HG03457 (cell line): Measurements from ENCODE around the gene EIF5A.

Experiments
- ATAC-seq: cut with Tn5 transposase; IDR thresholded peaks from one replicate; pipeline ENCODE4 v1.9.1; 2021; ENCODE audit warnings: moderate number of reproducible peaks; ENCODE audit not compliant: unreplicated experiment

Gene EIF5A

GRCh38 chr17:7284911-7285310, 22.5 kb upstream of the EIF5A start:
- no peak for ATAC-seq

DNA sequence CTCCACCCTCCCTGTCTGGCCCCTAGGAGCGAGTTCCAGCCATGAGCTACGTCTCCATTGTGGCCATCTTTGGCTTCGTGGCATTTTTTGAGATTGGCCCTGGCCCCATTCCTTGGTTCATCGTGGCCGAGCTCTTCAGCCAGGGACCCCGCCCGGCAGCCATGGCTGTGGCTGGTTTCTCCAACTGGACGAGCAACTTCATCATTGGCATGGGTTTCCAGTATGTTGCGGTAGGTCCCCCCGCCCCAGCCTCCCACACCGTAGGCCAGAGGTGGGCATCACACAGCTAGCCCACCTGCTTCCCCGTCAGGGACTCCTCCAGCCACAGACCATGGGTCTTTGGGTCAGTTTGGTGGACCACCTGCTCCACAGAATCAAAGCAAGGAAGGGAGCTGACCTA, 21.7 kb upstream of the EIF5A start:
- no peak for ATAC-seq

GRCh38 chr17:7289256-7290032, 18.0 kb upstream of the EIF5A start:
- no peak for ATAC-seq

DNA sequence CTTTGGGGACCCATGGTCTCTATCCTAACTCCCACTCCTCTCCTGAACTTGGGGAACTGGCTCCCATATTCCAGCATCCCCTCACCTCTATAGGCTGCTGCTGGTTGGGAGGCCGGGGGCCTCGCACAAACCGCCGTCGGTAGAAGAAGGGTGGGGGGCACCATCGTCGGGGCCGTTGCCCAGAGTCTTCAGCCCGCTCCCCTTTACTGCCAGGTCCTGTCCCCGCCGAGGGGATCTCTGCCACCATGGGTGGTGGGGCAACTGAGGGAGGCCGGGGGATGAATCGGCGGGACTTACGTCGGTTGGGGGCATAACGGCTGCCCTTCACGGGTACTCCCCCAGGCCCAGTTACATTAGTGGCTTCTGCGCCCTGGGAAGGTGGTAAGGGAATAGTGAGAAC, 17.3 kb upstream of the EIF5A start:
- ATAC-seq, result no peak

DNA sequence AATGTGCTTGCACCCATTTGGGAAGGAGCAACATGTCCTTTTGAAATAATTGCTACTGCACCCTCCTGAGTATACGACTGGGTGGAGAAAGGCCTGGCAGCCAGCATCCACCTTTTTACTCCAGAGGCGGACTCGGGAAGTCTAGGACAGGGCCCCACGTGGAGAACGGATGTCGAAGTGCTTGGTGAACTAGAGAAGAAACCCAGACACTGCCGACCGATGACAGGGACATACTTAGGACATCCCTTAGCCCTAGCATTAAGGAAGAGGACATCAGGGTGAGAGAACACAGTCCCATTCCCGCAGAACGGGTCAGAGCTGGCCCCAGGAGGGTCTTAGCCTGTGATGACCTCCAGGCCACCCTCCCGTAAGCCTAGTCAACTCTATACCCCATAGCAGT, 16.7 kb upstream of the EIF5A start:
- ATAC-seq, result no peak

DNA sequence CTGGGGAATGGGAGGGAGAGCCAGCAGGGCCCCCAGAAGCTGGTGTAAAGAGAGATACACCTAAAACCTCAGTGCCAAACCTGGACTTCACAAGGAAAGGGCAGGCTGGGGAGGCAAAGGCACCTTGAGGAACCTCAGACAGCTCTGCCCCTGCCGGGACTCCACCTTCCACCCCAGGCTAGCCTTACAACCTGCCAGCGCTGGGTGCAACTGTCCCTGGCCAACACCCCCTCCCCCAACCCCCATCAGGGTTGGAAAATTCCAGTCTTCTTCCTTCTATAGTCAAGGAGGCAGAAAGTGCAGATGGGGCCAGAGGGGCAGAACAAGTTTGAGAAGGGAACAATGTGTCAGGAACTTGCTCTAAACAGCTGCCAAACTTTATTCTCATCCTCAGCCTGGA, 15.2 kb upstream of the EIF5A start:
- no peak for ATAC-seq

DNA sequence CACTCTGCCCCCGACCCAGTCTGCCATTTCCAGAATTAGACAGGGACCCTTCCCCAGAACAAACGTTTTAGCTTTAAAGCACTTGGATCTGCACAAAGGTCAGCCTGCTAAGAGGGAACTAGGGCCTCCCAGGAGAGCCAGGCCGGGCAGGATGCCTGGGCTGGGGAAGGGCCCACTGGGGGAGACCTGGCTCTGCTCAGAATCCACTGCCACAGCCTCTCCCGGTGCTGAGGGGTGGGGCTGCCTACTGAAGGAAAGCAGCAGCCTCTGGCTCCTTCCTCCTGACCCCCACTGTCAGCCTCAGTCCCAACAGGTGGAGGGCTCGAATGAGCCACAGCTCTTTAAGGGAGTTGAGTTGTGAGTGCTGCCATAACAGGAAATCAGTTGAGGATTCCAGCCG, 14.7 kb upstream of the EIF5A start:
- no peak for ATAC-seq

GRCh38 chr17:7293159-7293558, 14.3 kb upstream of the EIF5A start:
- no peak for ATAC-seq

- no peak for ATAC-seq
These were observed 13.4 kb upstream of the EIF5A start for GRCh38 chr17:7293816-7294613.

DNA sequence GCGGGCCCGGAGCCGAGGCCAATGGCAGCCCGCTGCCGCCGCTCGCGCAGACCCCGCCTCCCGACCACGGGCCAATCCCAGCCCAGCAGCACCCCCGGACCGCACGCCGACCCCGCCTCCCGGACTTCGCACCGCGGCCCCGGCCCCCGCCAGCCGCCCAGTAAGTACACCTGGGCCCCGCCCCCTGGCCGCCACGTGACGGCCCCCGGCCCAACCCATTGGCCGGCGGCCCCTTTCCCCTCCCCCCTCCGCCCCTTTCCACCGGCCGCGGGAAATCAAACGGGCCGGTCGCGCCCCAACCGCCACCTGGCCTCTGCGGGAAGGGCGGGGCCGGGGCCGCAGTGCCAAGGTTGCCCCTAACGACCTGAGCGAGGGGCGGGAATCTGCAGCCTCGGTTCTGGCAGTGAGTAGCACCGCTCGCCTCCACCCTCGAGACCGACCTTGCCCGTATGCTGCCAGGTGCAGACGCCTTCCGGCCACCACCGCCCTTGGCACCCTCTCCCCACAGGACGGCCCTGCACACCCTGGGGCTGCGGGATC, 12.7 kb upstream of the EIF5A start, which contains the start of gene YBX2:
Gene YBX2 (minus strand): TSS at position 26 of the 540 bp plus-strand sequence. CDS start 139 bp downstream, outside the sequence.
- ATAC-seq, result no peak

- no peak for ATAC-seq
These were observed 11.9 kb upstream of the EIF5A start for GRCh38 chr17:7295230-7296180.

- no peak for ATAC-seq
These were observed 11.1 kb upstream of the EIF5A start for GRCh38 chr17:7296189-7296861.

DNA sequence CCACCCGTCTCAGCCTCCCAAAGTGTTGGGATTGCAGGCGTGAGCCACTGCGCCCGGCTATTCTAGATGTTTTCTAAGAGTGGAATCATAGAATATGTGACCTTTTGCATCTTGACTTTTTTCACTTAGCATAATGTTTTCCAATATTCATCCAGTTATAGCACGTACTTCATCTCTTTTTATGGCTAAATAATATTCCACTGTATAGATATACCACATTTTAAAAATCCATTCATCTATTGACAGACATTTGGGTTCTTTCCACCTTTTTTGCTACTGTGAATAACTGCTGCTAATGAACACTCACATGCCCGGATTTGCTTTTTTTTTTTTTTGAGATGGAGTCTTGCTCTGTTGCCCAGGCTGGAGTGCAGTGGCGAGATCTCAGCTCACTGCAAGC, 3.2 kb upstream of the EIF5A start:
- ATAC-seq, result no peak

DNA sequence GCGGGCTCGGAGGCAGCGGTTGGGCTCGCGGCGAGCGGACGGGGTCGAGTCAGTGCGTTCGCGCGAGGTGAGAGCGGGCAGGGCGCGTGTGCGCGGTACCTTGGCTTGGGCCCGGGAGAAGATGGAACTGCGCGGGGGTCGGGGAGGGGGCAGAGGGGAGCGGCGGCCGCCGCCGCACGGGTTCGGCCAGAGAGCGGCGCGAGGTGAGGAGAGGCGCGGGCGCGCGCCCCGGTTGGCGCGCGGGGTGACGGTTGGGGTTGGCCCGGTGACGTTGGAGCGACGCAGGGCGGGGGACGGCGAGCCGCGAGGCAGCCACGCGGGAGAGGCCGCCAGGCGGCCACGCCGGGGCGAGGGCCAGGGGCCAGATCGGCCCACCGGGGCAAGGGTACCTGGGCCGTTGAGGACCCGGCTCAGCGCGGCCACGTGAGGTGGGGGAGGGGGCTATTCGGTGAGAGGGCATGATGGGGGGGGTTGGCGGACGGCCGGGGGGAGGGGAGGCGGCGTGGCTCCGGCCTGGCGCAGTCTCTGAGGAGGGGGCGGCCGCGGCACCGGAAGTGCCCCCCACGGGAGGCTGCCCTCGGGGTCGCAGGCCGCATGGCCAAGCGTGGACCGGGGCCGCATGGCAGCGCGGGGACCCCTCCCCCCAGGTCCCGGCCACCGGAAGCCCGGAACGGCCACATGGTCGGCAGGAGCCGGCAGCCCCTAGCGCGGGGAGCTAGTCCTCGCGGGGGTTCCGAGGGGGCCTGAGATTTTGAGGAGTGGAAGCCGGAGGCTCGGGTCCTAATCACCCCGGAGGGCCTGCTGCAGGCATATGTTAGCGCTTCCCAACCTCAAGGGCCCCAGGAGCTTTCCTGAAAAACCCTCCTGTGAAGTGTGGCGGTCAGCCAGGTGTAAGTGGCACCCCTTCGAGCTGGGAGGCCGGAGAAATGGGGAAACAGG, 527 bp downstream of the EIF5A start:
- no peak for ATAC-seq

DNA sequence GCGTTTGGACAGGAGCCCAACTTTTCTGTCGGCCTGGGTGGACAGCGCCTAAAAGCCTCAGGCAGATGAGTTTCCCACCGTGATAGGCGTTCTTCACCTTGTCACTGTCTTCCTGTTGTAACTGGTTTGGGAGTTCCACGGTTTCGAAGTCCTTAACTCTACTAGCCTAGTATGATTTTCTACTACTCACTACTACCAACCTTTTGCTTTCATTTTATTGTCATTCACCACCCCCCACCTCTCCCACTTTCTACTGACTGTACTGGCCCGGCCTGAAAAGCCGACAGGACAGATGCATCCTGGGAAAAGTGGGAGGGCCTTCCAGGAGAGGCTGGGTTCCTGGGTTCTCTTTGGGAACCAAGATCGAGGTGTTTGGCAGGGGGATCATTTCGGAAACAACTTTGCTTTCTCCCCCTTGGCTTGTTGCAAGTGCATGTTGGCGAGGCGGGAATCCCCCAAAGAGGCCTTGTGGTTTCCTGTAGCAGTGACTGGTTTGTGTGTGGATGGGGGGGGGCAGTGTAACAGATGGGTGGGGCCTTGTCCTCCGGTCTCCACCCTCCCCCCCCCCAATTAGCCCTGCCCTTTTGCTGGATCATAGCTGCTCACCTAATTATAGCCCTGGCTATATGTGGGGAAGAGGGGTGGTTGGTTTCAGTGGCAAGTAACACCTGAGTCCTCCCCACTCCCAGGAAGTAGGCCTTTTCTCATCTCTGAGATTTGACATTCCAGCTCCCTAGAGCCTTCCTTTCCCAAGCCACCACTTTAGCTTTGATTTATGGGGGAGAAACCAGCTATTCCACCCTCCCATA, 1.4 kb downstream of the EIF5A start:
- ATAC-seq, result no peak

GRCh38 chr17:7309628-7310027, 2.2 kb downstream of the EIF5A start:
- ATAC-seq, result no peak

DNA sequence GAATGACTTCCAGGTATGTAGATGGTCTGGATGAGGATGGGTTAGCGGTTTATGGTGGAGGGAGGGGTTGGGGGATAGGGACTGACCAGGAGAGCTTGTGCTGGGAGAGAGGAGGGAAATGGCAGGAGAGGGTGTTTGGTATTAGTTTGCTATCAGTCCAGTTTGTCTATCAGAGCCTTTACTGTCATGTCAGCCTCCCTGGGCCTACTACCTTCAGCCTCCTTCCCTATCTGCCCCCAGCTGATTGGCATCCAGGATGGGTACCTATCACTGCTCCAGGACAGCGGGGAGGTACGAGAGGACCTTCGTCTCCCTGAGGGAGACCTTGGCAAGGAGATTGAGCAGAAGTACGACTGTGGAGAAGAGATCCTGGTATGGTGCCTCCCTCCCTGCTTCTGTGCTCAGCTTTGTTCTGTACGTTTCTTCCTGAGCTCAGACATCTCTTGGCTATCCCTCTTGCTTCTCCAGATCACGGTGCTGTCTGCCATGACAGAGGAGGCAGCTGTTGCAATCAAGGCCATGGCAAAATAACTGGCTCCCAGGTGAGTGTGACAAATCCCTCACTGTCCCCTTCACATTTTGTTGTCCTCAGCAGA, 3.8 kb downstream of the EIF5A start:
- no peak for ATAC-seq
